ENCODE measurements around the gene ITPR3. TPM values are rescaled to one million over a fixed set of nuclear protein-coding genes. Genes with fewer than 3 reads are reported as not detected.

Gene ITPR3
- total and polyA plus RNA-seq, 2 of the 13 experiments (the other 11 are each of a cell fraction or from before 2014, with no cell fraction given) = 3.8 to 21.4 TPM

GRCh38 chr6:33620856-33621710 is at the start of gene ITPR3 (continued):
- TF ChIP-seq ATF7-NPFF (CRISPR knock-in tag; IDR thresholded peaks at IDR 0.05; ENCODE audit: low read depth) = 0 out of 2 replicates have a peak, but pooled peaks have one; percentile 9
- peak; percentile 47; the same call in 1 of the 2 replicates for TF ChIP-seq ZFY (CRISPR knock-in tag; IDR thresholded peaks at IDR 0.05)
- TF ChIP-seq ZNF740 (CRISPR knock-in tag; IDR thresholded peaks at IDR 0.05) = peak; percentile 71; the same call in 1 of the 2 replicates
- no peak for TF ChIP-seq ZSCAN30 (CRISPR knock-in tag; IDR thresholded peaks at IDR 0.05)
- TF ChIP-seq SAP130 (CRISPR knock-in tag; IDR thresholded peaks at IDR 0.05; ENCODE audit: low read depth) = peak; percentile 29
- peak; percentile 6; the same call in 1 of the 2 replicates for TF ChIP-seq RARA (CRISPR knock-in tag; IDR thresholded peaks at IDR 0.05)
- peak; percentile 27; the same call in 1 of the 2 replicates for TF ChIP-seq TAF1 (CRISPR knock-in tag; IDR thresholded peaks at IDR 0.05)
- TF ChIP-seq PRDM15 (CRISPR knock-in tag; IDR thresholded peaks at IDR 0.05) = 0 out of 2 replicates have a peak, but pooled peaks have one; percentile 37
- TF ChIP-seq TFDP1 (CRISPR knock-in tag; IDR thresholded peaks at IDR 0.05; ENCODE audit: borderline replicate concordance) = peak; percentile 74; the same call in 1 of the 2 replicates
- TF ChIP-seq YEATS4 (CRISPR knock-in tag; IDR thresholded peaks at IDR 0.05; ENCODE audit: borderline replicate concordance) = 0 out of 2 replicates have a peak, but pooled peaks have one; percentile 11
- peak; percentile 57; the same call in 1 of the 2 replicates for TF ChIP-seq PATZ1 (CRISPR knock-in tag; IDR thresholded peaks at IDR 0.05)
- no peak for TF ChIP-seq ZNF549 (CRISPR knock-in tag; IDR thresholded peaks at IDR 0.05)
- peak; percentile 29; the same call in 1 of the 2 replicates for TF ChIP-seq DMAP1 (CRISPR knock-in tag; IDR thresholded peaks at IDR 0.05)
- no peak for TF ChIP-seq ZBTB43 (CRISPR knock-in tag; conservative IDR thresholded peaks at IDR 0.05)
- no peak for TF ChIP-seq ZBTB42 (CRISPR knock-in tag; IDR thresholded peaks at IDR 0.05)
- TF ChIP-seq ZNF614 (CRISPR knock-in tag; IDR thresholded peaks at IDR 0.05; ENCODE audit: borderline replicate concordance) = 0 out of 2 replicates have a peak, but pooled peaks have one; percentile 30
- TF ChIP-seq HIC2 (CRISPR knock-in tag; IDR thresholded peaks at IDR 0.05; ENCODE audit: low read depth) = no peak; the same call in 1 of the 2 replicates
- peak; percentile 64; the same call in 1 of the 2 replicates for TF ChIP-seq NFKB2 (CRISPR knock-in tag; IDR thresholded peaks at IDR 0.05; ENCODE audit: borderline replicate concordance)

Measured in HepG2 (cell line).